Cardiac fibroblast (primary cell): ENCODE results near the gene HHIP.
A peak's percentile ranks its signal among the peaks of the same experiment; 100 is the strongest.

Experiments used
- DNase-seq, 2 donors: peaks; one replicate each; pipeline versions ENCODE4 v3.0.0 to v3.0.0-alpha.2; 2010; ENCODE audit warnings: low read depth in 2 of 2
- H3K4me3 ChIP-seq, 2 donors: replicated peaks in 1 of 2; 1 replicate in 1 of 2; 2 replicates in 1 of 2; pipeline ENCODE4 v1.5.1; 2011; ENCODE audit warnings: low read depth in 2 of 2, low read length in 2 of 2, mild to moderate bottlenecking in 2 of 2, moderate library complexity in 1 of 2
- TF ChIP-seq, protein P1 (sequence below): IDR thresholded peaks from one replicate; pipeline ENCODE4 v1.5.1; 2011; ENCODE audit warnings: low read depth, mild to moderate bottlenecking, low read length, inconsistent platforms

The HHIP gene

DNA sequence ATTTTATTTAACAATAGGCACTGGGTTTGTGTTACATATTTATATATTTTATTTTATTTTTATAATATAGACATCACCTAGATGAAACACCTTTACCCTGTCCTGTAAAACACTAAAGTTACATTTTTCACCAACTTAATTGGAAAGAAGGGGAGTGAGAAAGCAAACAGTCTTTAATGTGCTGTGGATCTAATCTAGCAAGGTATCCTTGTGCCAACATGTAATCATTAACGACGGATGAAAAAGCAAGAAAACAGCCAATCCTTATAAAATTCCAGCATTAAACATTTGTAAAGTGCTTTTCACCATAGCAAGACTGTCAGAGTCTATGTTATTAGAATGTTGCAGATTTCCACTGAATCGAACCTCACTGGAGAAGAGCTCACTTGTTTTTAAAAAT, 92.7 kb downstream of the HHIP start:
- DNase-seq = no peak
- no peak overlapping the region for H3K4me3 ChIP-seq
- TF ChIP-seq, protein P1, sequence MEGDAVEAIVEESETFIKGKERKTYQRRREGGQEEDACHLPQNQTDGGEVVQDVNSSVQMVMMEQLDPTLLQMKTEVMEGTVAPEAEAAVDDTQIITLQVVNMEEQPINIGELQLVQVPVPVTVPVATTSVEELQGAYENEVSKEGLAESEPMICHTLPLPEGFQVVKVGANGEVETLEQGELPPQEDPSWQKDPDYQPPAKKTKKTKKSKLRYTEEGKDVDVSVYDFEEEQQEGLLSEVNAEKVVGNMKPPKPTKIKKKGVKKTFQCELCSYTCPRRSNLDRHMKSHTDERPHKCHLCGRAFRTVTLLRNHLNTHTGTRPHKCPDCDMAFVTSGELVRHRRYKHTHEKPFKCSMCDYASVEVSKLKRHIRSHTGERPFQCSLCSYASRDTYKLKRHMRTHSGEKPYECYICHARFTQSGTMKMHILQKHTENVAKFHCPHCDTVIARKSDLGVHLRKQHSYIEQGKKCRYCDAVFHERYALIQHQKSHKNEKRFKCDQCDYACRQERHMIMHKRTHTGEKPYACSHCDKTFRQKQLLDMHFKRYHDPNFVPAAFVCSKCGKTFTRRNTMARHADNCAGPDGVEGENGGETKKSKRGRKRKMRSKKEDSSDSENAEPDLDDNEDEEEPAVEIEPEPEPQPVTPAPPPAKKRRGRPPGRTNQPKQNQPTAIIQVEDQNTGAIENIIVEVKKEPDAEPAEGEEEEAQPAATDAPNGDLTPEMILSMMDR = no peak

DNA sequence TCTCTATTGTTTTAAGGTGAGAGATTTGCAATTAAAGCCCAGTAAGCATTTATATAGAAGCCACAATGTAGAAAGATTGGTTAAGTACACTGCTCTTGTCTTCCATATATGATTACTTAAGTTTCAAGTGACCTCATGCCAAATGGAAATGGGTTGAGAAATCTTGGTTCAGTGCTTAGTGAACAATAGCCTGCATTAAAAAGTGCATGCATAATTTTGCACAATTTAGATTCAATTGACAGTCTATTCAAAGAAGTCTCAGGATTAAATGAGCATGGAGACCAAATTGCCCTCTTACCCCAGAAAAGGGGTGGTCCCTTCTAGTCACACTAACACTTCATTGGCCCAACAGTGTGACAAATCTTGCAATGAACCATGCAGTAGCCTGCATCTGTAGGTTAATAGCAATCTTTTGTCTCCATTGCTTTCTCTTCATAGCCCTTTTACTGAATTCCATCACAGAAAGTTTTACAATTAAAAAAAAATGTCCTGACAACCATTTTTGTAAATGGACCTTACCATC, 93.6 kb downstream of the HHIP start:
- DNase-seq = peak; percentile 6 to 38
- no peak overlapping the region for H3K4me3 ChIP-seq
- TF ChIP-seq, protein P1 = no peak

DNA sequence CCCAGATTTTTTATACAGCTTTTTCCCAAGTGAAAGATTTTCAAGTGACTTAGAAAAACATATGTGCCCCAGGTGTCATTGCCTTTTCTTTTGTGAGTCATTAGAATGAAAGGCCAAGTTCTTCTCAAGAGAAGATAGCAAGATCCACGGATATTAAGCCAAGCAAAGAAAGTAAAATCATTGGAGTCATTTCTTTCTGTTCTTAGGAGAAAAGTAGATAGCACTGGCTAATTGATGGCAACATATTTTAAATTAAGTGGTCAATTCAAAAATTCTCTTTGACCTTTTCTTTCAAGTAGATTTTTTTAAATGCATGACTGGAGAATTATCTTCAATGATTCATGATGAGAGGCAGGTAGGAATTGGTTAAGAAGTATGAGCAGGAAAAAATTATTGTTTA, 94.4 kb downstream of the HHIP start:
- TF ChIP-seq, protein P1 = no peak
- peak in 1 of 2 donors; percentile 48 for DNase-seq
- no peak overlapping the region for H3K4me3 ChIP-seq

DNA sequence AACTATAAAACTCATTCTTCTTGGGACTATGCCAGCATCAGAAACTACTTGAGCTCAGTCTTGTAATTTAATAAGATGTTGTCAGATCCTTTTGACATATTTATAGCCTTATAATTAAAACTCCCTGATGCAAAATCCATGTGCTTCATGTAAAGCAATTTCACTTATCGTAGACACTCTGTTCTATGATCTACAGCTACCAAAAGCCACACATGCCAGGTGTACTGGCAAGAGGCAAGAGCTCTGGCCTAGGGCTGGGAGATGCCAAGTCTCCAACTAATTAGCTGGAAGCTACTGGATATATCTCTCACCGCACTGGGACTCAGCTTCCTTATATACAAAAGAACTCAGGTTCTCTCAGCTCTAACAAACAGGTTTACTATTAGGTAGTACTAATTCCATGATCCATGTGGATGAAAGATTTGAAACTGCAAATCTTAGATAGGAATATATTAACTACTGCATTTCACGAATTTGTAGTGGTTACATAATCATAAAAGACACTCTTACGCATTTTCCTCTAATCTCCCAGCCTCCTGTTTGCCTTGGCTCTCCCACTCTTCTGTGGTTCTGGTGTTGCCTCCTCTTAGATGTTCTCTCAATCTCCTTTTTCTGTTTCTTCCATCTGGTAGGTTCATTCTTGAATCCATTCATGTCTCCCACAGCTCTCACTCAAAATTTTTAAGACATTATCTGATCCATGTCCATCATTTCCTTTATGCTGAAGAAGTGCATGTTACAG, 103.0 kb downstream of the HHIP start:
- TF ChIP-seq, protein P1 = no peak
- H3K4me3 ChIP-seq = no peak overlapping the region
- DNase-seq = peak; percentile 29 to 44

DNA sequence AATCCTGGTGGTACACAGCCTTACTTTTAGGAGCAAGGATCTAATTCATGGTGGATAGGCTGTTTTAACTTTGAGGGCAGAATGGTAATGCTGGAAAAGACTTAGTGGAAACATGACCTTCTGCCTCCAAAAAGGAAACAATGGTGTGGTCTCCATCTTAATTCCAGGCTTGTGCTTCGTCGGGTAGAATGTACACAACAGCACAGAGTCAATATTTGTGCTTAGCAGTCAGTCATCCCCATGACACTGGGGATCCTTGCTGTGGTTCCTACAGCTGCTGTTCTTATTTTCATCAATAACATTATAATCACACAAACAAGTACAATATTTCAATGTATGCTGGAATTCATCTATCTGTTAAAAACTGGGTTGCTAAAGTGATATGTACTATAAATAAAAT, 104.4 kb downstream of the HHIP start:
- TF ChIP-seq, protein P1 = no peak

DNA sequence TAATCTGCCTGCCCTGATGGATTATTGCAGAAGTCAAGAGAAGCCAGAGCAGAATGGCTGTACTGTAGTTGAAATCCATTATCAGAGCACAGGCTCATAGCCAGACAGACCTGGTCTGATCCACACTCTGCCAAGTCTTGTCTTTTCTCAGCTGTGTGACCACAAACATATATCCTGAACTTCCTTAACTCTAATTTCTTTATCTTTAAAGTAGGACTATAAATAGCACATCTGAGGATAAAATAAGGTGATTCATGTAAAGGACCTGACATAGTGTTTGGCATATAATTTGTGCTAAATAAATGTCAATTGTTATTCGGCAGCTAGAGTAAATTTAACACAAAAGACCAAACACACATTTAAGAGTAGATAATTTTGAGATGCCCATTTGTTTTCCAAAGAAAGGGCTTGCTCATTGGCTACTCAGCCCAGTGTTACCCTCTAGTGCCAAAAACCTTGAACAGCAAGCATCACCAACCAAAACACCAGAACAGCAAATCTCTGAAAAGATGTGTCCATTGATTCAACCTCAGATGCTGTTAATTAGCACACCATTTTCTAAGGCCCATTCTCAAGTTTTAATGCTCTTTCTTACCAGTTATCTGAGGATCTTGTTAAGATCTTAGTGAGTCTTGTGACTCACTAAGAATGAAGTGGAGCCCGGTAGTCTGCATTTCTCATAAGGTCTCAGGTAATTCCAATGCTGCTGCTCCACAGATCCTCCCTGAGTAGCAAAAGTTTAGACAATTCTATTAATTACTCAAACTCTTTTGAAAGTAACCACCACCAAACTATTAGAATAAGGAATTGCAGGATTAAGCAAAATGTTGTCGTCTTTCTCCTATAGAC, 108.8 kb downstream of the HHIP start:
- no peak overlapping the region for H3K4me3 ChIP-seq
- TF ChIP-seq, protein P1 = peak; percentile 72
- peak; percentile 72 to 75 for DNase-seq

More for the DNA sequence above, 104.4 kb downstream of the HHIP start:
- H3K4me3 ChIP-seq = no peak overlapping the region
- DNase-seq = no peak
